Ovary (tissue), 3 donors: ENCODE data around the gene TRAM2.

Experiments used
- CTCF ChIP-seq, 3 donors: fragments of 450-650 bp in 2 of 3; fragments of 200-600 bp in 1 of 3; IDR thresholded peaks; one replicate each; pipeline versions ENCODE4 v1.5.1 to v1.8.0; 2016 to 2022; ENCODE audit warnings: antibody characterized with exemption in 3 of 3, mild to moderate bottlenecking in 1 of 3
- EP300 ChIP-seq: sonication (generic); formaldehyde crosslinking; IDR thresholded peaks from one replicate; pipeline ENCODE4 v1.6.1; 2017; ENCODE audit warnings: antibody characterized with exemption
- POLR2A ChIP-seq: fragments of 450-650 bp; IDR thresholded peaks from one replicate; pipeline ENCODE4 v1.6.1; 2017; ENCODE audit warnings: antibody characterized with exemption, mild to moderate bottlenecking, moderate library complexity
- donor health status: DM: no; HTN: no; CAD: no.

DNA sequence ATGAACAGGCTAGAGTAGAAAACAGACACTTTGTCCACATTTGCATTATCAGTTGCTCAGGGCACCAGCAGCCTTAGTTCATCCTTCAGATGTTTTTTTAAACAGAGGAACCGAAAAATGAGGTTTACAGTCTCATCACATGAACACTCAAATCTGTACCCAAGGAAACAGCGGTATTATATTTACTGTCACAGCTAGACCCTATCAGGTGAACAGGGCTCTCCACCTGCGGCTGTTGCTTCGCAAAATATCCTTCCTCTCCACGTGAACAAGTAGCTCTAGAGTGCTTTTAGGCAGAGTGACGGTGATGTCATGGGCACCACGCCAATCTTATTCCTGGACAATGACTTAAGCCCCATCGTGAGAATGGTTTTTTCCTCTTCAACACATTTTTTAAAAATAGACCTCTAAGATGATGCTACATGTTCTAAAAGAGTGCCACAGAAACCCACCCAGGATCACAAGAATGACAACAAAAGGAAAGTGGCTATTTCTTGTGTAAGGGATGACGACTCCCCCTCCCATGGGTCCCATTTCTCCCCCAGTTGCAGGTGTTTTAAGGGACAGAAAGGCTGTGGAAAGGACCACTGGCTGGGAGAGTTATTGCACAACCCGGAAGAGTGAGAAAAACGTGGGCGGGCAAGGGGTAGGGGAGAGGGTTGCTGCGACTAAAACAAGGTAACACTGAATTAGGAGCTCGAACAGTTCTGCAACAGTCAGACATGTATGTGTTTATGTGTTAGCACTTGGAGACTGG, 79.0 kb downstream of the TRAM2 start:
- no peak for TF ChIP-seq CTCF (IDR thresholded peaks at IDR 0.05)
- TF ChIP-seq EP300, result no peak
- no peak for TF ChIP-seq POLR2A
